Keratinocyte (primary cell): ENCODE measurements around the gene FOXJ3. TPM values are rescaled to one million over a fixed set of nuclear protein-coding genes. Genes with fewer than 3 reads are reported as not detected.

Experiments used
- DNase-seq: peaks from one replicate; pipeline ENCODE4 v3.0.0-alpha.2; 2011; ENCODE audit warnings: low read depth, missing footprints, low spot score
- FAIRE-seq: peaks from 2 replicates; lab custom pipeline; 2011; peaks lifted over from hg19 to GRCh38; lab: Jason Lieb, UNC
- H2AFZ ChIP-seq: 2 replicates; pipeline ENCODE4 v1.6.0; 2012; ENCODE audit warnings: low read length, control low read depth, inconsistent platforms; ENCODE audit not compliant: control insufficient read depth
- H3K27ac ChIP-seq: 2 replicates; pipeline ENCODE4 v1.5.1; 2011; ENCODE audit warnings: low read length; ENCODE audit not compliant: control insufficient read depth, insufficient read depth
- H3K27me3 ChIP-seq: 3 replicates; pipeline ENCODE4 v1.6.0; 2011; ENCODE audit warnings: low read length; ENCODE audit not compliant: control insufficient read depth, insufficient read depth; ENCODE audit errors: extremely low read depth
- H3K36me3 ChIP-seq, 2 experiments: 2 replicates in 1 of 2; 3 replicates in 1 of 2; pipeline ENCODE4 v1.5.1; 2011; ENCODE audit warnings: low read length in 2 of 2, mild to moderate bottlenecking in 1 of 2; ENCODE audit not compliant: control insufficient read depth in 2 of 2, insufficient read depth in 2 of 2; ENCODE audit errors: extremely low read depth in 1 of 2
- H3K4me1 ChIP-seq: 3 replicates; pipeline ENCODE4 v1.5.1; 2011; ENCODE audit warnings: low read length; ENCODE audit not compliant: control insufficient read depth, insufficient read depth; ENCODE audit errors: extremely low read depth
- H3K4me2 ChIP-seq: 3 replicates; pipeline ENCODE4 v1.6.0; 2011; ENCODE audit warnings: low read depth, low read length; ENCODE audit not compliant: control insufficient read depth, insufficient read depth; ENCODE audit errors: extremely low read depth
- H3K4me3 ChIP-seq, 3 experiments: fragments of 200-600 bp in 1 of 3; sonication (generic) in 1 of 3; 2 replicates in 2 of 3; 3 replicates in 1 of 3; pipeline ENCODE4 v1.5.1; 2011 to 2016; ENCODE audit warnings: low read length in 3 of 3, mild to moderate bottlenecking in 3 of 3, control low read depth in 2 of 3, inconsistent platforms in 1 of 3, low read depth in 1 of 3, mixed read lengths in 1 of 3, mixed run types in 1 of 3, moderate library complexity in 1 of 3; ENCODE audit not compliant: control insufficient read depth in 2 of 3, insufficient read depth in 2 of 3; ENCODE audit errors: extremely low read depth in 1 of 3
- H3K79me2 ChIP-seq: 2 replicates; pipeline ENCODE4 v1.6.0; 2012; ENCODE audit warnings: low read length; ENCODE audit not compliant: control insufficient read depth, insufficient read depth
- H3K9ac ChIP-seq: 3 replicates; pipeline ENCODE4 v1.6.0; 2011; ENCODE audit warnings: low read length; ENCODE audit not compliant: control insufficient read depth, insufficient read depth; ENCODE audit errors: extremely low read depth
- H3K9me1 ChIP-seq: 3 replicates; pipeline ENCODE4 v1.6.0; 2011; ENCODE audit warnings: low read length; ENCODE audit not compliant: control insufficient read depth, insufficient read depth; ENCODE audit errors: extremely low read depth
- H3K9me3 ChIP-seq: 2 replicates; pipeline ENCODE4 v1.5.1; 2012; ENCODE audit warnings: low read depth, low read length; ENCODE audit not compliant: control insufficient read depth
- H4K20me1 ChIP-seq: 3 replicates; pipeline ENCODE4 v1.6.0; 2011; ENCODE audit warnings: low read length; ENCODE audit not compliant: control insufficient read depth, insufficient read depth; ENCODE audit errors: extremely low read depth
- EZH2 ChIP-seq: IDR thresholded peaks from one replicate; pipeline ENCODE4 v1.6.1; 2012; ENCODE audit warnings: inconsistent platforms, mild to moderate bottlenecking, low read length, moderate library complexity
- dilution Hi-C: fragments of 300-500 bp; cut with MboI; formaldehyde crosslinking; loops from one replicate; pipeline ENCODE4 v1.7.0; 2020; ENCODE audit warnings: low sequenced_read_pairs; ENCODE audit not compliant: extremely low pct_ligation_motif_present
- polyA plus RNA-seq, 5 experiments: library from polyadenylated mRNA; depleted of rRNA in 3 of 5; stranded (reverse) in 3 of 5; stranded (forward) in 1 of 5; unstranded in 1 of 5; fragments of >200 nt; gene quantifications; 1 replicate in 1 of 5; 2 replicates in 3 of 5; 3 replicates in 1 of 5; pipeline versions ENCODE4 v1.2.1 to v1.2.3, GENCODE V29; 2011 to 2012; ENCODE audit warnings: missing spikeins in 2 of 5, low read depth in 1 of 5, low replicate concordance in 1 of 5
- TF ChIP-seq, protein P1 (sequence below), 3 experiments: IDR thresholded peaks in 1 of 3; conservative IDR thresholded peaks in 1 of 3; optimal IDR thresholded peaks in 1 of 3; 2 replicates in 2 of 3; 3 replicates in 1 of 3; pipeline versions ENCODE3 to v1.5.1; 2011; ENCODE audit warnings: low read length in 3 of 3, mild to moderate bottlenecking in 3 of 3, moderate library complexity in 2 of 3, control low read depth in 1 of 3, inconsistent platforms in 1 of 3; ENCODE audit not compliant: insufficient read depth in 2 of 3; ENCODE audit errors: extremely low read depth in 1 of 3

Gene FOXJ3
- polyA plus RNA-seq, 1 donor (not counting 4 experiments of a cell fraction or from before 2014, with no cell fraction given), result 40.2 TPM

DNA sequence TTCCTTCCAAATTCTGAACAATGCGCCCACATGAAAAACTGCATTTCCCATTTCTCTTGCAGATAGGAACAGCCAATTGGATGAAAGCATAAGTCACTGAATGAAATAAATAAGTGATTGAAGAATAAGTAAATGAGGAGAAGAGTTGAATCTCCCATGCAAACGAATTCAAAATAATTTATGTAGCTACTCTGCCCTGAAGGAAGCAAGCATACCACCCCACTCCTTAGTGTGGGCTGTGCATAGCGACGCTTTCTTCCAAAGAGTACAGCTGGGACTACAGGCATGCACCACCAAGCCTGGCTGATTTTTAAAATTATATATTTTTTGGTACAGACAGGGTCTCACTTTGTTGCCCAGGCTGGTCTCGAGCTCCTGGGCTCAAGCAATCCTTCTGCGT is 29.1 kb upstream of the FOXJ3 start:
- FAIRE-seq (no peak), DNase-seq (no peak)
- Histone ChIP-seq H3K4me2 (no peak overlapping the region), H3K4me1 (no peaks in the 10 kb centered on the region), H3K36me3 (no peaks in the 10 kb centered on the region), H3K27ac (no peak overlapping the region), H3K9me3 (no peaks in the 10 kb centered on the region), H2AFZ (no peak overlapping the region), H3K9me1 (no peaks in the 10 kb centered on the region), H3K4me3 (no peak overlapping the region), H4K20me1 (no peaks in the 10 kb centered on the region), H3K9ac (no peak overlapping the region), H3K27me3 (no peaks in the 10 kb centered on the region), H3K79me2 (no peaks in the 10 kb centered on the region)
- TF ChIP-seq, protein P1, sequence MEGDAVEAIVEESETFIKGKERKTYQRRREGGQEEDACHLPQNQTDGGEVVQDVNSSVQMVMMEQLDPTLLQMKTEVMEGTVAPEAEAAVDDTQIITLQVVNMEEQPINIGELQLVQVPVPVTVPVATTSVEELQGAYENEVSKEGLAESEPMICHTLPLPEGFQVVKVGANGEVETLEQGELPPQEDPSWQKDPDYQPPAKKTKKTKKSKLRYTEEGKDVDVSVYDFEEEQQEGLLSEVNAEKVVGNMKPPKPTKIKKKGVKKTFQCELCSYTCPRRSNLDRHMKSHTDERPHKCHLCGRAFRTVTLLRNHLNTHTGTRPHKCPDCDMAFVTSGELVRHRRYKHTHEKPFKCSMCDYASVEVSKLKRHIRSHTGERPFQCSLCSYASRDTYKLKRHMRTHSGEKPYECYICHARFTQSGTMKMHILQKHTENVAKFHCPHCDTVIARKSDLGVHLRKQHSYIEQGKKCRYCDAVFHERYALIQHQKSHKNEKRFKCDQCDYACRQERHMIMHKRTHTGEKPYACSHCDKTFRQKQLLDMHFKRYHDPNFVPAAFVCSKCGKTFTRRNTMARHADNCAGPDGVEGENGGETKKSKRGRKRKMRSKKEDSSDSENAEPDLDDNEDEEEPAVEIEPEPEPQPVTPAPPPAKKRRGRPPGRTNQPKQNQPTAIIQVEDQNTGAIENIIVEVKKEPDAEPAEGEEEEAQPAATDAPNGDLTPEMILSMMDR (optimal IDR thresholded peaks at IDR 0.05 in 1 of 3, IDR thresholded peaks at IDR 0.05 in 1 of 3, conservative IDR thresholded peaks at IDR 0.05 in 1 of 3; ENCODE audit: extremely low read depth in 1 of 3, insufficient read depth in 2 of 3, low read length in 3 of 3), result no peak
- no peak for TF ChIP-seq EZH2
- dilution Hi-C loops, result no loop called here

DNA sequence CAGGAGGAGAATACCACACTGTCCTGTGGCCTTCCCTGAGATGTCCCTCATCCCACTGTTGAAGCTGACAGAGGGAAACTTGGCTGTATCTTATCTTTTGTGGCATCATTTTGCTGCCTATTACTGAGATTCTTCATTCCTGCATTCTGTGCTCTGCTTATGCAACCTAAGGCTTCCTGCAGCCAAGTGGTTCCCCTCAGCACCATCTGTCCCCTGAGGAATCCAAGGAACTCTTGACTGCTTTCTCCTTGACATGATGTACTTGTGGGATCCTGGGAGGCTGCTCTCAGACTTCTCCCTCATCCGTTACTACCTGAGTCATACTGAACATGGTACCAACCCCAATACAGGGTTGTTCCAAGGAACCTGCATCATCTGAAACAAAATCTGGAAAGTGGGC is 24.4 kb upstream of the FOXJ3 start:
- H2AFZ ChIP-seq, result no peak overlapping the region
- no peaks in the 10 kb centered on the region for H3K27me3 ChIP-seq
- H3K9me1 ChIP-seq, result no peaks in the 10 kb centered on the region
- dilution Hi-C loops, result no loop called here
- no peak overlapping the region for H3K27ac ChIP-seq
- no peaks in the 10 kb centered on the region for H3K9me3 ChIP-seq
- H4K20me1 ChIP-seq, result no peaks in the 10 kb centered on the region
- H3K79me2 ChIP-seq, result no peaks in the 10 kb centered on the region
- no peak overlapping the region for H3K9ac ChIP-seq
- no peaks in the 10 kb centered on the region for H3K36me3 ChIP-seq
- no peaks in the 10 kb centered on the region for H3K4me1 ChIP-seq
- H3K4me2 ChIP-seq, result no peak overlapping the region
- DNase-seq (no peak), FAIRE-seq (no peak)
- TF ChIP-seq, protein P1 (optimal IDR thresholded peaks at IDR 0.05 in 1 of 3, IDR thresholded peaks at IDR 0.05 in 1 of 3, conservative IDR thresholded peaks at IDR 0.05 in 1 of 3; ENCODE audit: extremely low read depth in 1 of 3, insufficient read depth in 2 of 3, low read length in 3 of 3), result no peak
- TF ChIP-seq EZH2, result no peak
- H3K4me3 ChIP-seq, result no peak overlapping the region
